Thoracic aorta (tissue), 2 donors: Measurements from ENCODE around the gene EZH2. TPM values are rescaled to one million over a fixed set of nuclear protein-coding genes. Genes with fewer than 3 reads are reported as not detected.

Experiments used
- ATAC-seq: fragments of 150-250 bp; one replicate; pipeline ENCODE4 v1.8.0; 2017; ENCODE audit warnings: low read depth; ENCODE audit not compliant: insufficient number of reproducible peaks, low FRiP score
- DNase-seq: peaks from one replicate; pipeline ENCODE4 v3.0.0-alpha.2; 2020; ENCODE audit warnings: low spot score
- H3K27ac ChIP-seq, 2 donors: fragments of 200-600 bp; sonication (generic); 1 replicate in 1 of 2; 2 replicates in 1 of 2; pipeline ENCODE4 v1.5.1; 2016; ENCODE audit warnings: mild to moderate bottlenecking in 2 of 2, moderate library complexity in 2 of 2
- H3K27me3 ChIP-seq: fragments of 200-600 bp; sonication (generic); replicated peaks from 2 replicates; pipeline ENCODE4 v1.6.0; 2016; ENCODE audit warnings: mild to moderate bottlenecking; ENCODE audit not compliant: insufficient read depth
- H3K36me3 ChIP-seq: fragments of 200-600 bp; sonication (generic); one replicate; pipeline ENCODE4 v1.5.1; 2016
- H3K4me1 ChIP-seq, 2 donors: fragments of 200-600 bp; sonication (generic); 1 replicate in 1 of 2; 2 replicates in 1 of 2; pipeline versions ENCODE4 v1.5.1 to v1.6.0; 2016; ENCODE audit warnings: low read depth in 2 of 2, mild to moderate bottlenecking in 1 of 2; ENCODE audit not compliant: control insufficient read depth in 1 of 2
- H3K4me3 ChIP-seq: fragments of 200-600 bp; sonication (generic); 2 replicates; pipeline ENCODE4 v1.5.1; 2016; ENCODE audit warnings: mild to moderate bottlenecking
- H3K9me3 ChIP-seq: fragments of 200-600 bp; sonication (generic); 2 replicates; pipeline ENCODE4 v1.5.1; 2016
- CTCF ChIP-seq: fragments of 200-600 bp; sonication (generic); IDR thresholded peaks from one replicate; pipeline ENCODE4 v1.5.1; 2019; ENCODE audit warnings: antibody characterized with exemption
- total RNA-seq, 2 donors: library from RNA; depleted of rRNA; stranded (reverse); fragments of >200 nt; gene quantifications; one replicate each; pipeline versions ENCODE4 v1.1.0 to v1.2.3, GENCODE V29; 2016

EZH2 gene
- total RNA-seq, 2 donors from 2014 or later: 2.4 TPM; not detected in 1

- Histone ChIP-seq H3K27me3 (no peaks in the 10 kb centered on the region), H3K4me3 (no peak overlapping the region), H3K9me3 (no peaks in the 10 kb centered on the region), H3K27ac (no peak overlapping the region), H3K36me3 (no peaks in the 10 kb centered on the region), H3K4me1 (no peaks in the 10 kb centered on the region)
- DNase-seq: no peak
- no peak for TF ChIP-seq CTCF
- ATAC-seq: no peak
These were observed 29.1 kb downstream of the EZH2 start for GRCh38 chr7:148854983-148855382.

DNA sequence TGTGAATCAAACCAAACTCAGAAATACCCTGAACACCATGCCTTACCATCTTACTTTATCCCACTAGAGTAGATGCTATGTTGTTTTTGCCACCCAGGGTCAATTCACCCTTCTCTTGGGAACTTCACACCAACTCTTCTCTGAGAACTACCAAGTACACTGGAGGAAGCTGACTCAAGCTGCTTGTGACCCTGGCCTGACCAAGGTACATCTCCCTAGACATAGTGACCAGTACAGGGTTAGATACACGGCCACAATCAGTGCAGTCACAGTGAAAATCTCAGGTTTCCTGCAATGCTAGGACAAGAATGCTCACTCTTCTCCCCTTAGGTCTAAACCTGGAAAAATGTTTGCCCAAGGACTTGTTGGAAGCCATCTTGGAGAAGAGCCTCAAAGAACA lies 31.8 kb downstream of the EZH2 start:
- Histone ChIP-seq H3K27me3 (no peaks in the 10 kb centered on the region), H3K36me3 (no peaks in the 10 kb centered on the region), H3K4me3 (no peak overlapping the region), H3K27ac (no peak overlapping the region), H3K9me3 (no peaks in the 10 kb centered on the region), H3K4me1 (no peaks in the 10 kb centered on the region)
- DNase-seq: no peak
- no peak for ATAC-seq
- TF ChIP-seq CTCF: no peak

- DNase-seq (no peak), ATAC-seq (no peak)
- H3K4me3 ChIP-seq: no peak overlapping the region
- no peak for TF ChIP-seq CTCF
- no peaks in the 10 kb centered on the region for H3K36me3 ChIP-seq
- H3K27me3 ChIP-seq: no peaks in the 10 kb centered on the region
- no peaks in the 10 kb centered on the region for H3K4me1 ChIP-seq
- H3K9me3 ChIP-seq: no peaks in the 10 kb centered on the region
- no peak overlapping the region for H3K27ac ChIP-seq
These were observed 33.5 kb downstream of the EZH2 start for GRCh38 chr7:148850564-148850963.

DNA sequence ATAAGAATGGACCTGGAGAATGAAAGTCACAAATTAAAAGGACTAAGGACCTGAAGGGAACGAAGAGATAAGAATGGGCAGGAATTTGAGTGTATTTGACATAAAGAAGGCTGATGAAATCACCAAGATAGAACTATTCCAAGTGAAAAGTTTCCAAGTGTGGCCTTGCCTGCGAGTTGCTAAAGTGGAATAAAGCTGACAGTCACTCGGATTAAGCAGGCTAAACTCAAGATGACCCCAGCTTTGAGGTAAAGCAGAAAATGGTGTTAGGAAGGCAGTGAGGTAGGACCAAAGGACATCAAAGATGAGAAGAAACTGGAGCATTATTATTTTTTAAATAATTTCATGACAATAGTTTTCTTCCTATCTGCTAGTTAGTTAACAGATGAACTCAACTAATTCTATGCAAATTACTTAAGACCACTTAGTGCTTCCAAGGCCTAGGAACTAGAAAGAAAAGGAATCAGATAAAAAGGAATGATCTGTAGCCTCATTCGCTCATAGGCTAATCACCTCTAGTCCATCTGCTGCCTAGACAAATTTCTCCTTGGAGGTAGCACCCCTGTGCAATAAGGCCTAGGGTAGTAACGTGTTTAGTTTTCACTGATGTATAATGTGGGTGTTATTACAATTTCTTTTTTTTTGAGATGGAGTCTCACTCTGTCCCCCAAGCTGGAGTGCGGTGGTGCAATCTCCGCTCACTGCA lies 34.5 kb downstream of the EZH2 start:
- Histone ChIP-seq H3K27me3 (no peaks in the 10 kb centered on the region), H3K4me1 (no peaks in the 10 kb centered on the region), H3K4me3 (no peak overlapping the region), H3K36me3 (no peaks in the 10 kb centered on the region), H3K9me3 (no peaks in the 10 kb centered on the region), H3K27ac (no peak overlapping the region)
- DNase-seq (no peak), ATAC-seq (no peak)
- TF ChIP-seq CTCF: no peak

GRCh38 chr7:148847815-148848734 lies 36.0 kb downstream of the EZH2 start:
- ATAC-seq: no peak
- Histone ChIP-seq H3K9me3 (no peaks in the 10 kb centered on the region), H3K36me3 (no peaks in the 10 kb centered on the region), H3K27ac (no peak overlapping the region), H3K4me3 (no peak overlapping the region), H3K4me1 (no peaks in the 10 kb centered on the region), H3K27me3 (no peaks in the 10 kb centered on the region)
- no peak for TF ChIP-seq CTCF
- no peak for DNase-seq
